ENCODE measurements around the gene PELI1.

DNA sequence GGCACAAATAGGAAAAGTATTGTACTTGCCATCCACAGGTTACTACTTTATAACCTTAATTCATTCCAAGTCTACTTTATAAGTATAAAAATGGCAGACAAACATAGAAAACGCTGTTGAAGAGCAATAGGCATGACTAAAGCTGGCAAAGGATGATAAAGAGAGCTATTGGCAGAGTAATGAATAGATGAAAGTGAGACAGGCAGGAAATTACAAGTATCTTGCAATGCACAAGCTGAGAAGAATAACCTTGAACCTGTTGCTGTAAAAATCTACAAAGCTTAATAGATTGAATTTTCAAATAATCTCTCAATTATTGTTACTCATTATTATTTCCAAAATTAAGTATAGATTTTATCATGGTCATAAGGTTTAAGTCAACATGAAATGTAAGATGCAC is 8.8 kb downstream of the PELI1 start:
- TF ChIP-seq, protein P1, sequence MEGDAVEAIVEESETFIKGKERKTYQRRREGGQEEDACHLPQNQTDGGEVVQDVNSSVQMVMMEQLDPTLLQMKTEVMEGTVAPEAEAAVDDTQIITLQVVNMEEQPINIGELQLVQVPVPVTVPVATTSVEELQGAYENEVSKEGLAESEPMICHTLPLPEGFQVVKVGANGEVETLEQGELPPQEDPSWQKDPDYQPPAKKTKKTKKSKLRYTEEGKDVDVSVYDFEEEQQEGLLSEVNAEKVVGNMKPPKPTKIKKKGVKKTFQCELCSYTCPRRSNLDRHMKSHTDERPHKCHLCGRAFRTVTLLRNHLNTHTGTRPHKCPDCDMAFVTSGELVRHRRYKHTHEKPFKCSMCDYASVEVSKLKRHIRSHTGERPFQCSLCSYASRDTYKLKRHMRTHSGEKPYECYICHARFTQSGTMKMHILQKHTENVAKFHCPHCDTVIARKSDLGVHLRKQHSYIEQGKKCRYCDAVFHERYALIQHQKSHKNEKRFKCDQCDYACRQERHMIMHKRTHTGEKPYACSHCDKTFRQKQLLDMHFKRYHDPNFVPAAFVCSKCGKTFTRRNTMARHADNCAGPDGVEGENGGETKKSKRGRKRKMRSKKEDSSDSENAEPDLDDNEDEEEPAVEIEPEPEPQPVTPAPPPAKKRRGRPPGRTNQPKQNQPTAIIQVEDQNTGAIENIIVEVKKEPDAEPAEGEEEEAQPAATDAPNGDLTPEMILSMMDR (IDR thresholded peaks at IDR 0.05), result no peak
- TF ChIP-seq NFYB (CRISPR knock-in tag; conservative IDR thresholded peaks at IDR 0.05; ENCODE audit: low read depth) (no peak), NFATC4 (CRISPR knock-in tag; IDR thresholded peaks at IDR 0.05) (no peak), RELA (CRISPR knock-in tag; IDR thresholded peaks at IDR 0.05; ENCODE audit: borderline replicate concordance) (no peak), TEAD4 (CRISPR knock-in tag; IDR thresholded peaks at IDR 0.05) (no peak), TEAD1 (CRISPR knock-in tag; IDR thresholded peaks at IDR 0.05) (no peak), CREM (CRISPR knock-in tag; IDR thresholded peaks at IDR 0.05) (no peak), SOX15 (CRISPR knock-in tag; IDR thresholded peaks at IDR 0.05) (no peak)
- TF ChIP-seq, protein P2, sequence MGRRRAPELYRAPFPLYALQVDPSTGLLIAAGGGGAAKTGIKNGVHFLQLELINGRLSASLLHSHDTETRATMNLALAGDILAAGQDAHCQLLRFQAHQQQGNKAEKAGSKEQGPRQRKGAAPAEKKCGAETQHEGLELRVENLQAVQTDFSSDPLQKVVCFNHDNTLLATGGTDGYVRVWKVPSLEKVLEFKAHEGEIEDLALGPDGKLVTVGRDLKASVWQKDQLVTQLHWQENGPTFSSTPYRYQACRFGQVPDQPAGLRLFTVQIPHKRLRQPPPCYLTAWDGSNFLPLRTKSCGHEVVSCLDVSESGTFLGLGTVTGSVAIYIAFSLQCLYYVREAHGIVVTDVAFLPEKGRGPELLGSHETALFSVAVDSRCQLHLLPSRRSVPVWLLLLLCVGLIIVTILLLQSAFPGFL (CRISPR knock-in tag; IDR thresholded peaks at IDR 0.05; ENCODE audit: borderline replicate concordance), result no peak
- TF ChIP-seq, protein P3, sequence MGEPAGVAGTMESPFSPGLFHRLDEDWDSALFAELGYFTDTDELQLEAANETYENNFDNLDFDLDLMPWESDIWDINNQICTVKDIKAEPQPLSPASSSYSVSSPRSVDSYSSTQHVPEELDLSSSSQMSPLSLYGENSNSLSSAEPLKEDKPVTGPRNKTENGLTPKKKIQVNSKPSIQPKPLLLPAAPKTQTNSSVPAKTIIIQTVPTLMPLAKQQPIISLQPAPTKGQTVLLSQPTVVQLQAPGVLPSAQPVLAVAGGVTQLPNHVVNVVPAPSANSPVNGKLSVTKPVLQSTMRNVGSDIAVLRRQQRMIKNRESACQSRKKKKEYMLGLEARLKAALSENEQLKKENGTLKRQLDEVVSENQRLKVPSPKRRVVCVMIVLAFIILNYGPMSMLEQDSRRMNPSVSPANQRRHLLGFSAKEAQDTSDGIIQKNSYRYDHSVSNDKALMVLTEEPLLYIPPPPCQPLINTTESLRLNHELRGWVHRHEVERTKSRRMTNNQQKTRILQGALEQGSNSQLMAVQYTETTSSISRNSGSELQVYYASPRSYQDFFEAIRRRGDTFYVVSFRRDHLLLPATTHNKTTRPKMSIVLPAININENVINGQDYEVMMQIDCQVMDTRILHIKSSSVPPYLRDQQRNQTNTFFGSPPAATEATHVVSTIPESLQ (CRISPR knock-in tag; IDR thresholded peaks at IDR 0.05), result no peak
- TF ChIP-seq, protein P4, sequence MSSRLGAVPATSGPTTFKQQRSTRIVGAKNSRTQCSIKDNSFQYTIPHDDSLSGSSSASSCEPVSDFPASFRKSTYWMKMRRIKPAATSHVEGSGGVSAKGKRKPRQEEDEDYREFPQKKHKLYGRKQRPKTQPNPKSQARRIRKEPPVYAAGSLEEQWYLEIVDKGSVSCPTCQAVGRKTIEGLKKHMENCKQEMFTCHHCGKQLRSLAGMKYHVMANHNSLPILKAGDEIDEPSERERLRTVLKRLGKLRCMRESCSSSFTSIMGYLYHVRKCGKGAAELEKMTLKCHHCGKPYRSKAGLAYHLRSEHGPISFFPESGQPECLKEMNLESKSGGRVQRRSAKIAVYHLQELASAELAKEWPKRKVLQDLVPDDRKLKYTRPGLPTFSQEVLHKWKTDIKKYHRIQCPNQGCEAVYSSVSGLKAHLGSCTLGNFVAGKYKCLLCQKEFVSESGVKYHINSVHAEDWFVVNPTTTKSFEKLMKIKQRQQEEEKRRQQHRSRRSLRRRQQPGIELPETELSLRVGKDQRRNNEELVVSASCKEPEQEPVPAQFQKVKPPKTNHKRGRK (CRISPR knock-in tag; IDR thresholded peaks at IDR 0.05; ENCODE audit: borderline replicate concordance), result no peak

Measured in WTC11 (cell line).